Prostate gland (tissue), 2 donors: ENCODE data around the gene WDR35.

ENCODE experiments used
- POLR2A ChIP-seq: fragments of 450-650 bp; IDR thresholded peaks from one replicate; pipeline ENCODE4 v1.6.1; 2016; ENCODE audit warnings: antibody characterized with exemption, mild to moderate bottlenecking
- POLR2AphosphoS5 ChIP-seq: sonication (generic); formaldehyde crosslinking; IDR thresholded peaks from one replicate; pipeline ENCODE4 v1.6.1; 2017; ENCODE audit warnings: antibody characterized with exemption
- TF ChIP-seq, protein P1 (sequence below), 4 experiments: fragments of 200-600 bp in 2 of 4; fragments of 450-650 bp in 2 of 4; sonication (generic) in 2 of 4; IDR thresholded peaks; 1 replicate in 3 of 4; 2 replicates in 1 of 4; pipeline ENCODE4 v1.5.1; 2016 to 2019; ENCODE audit warnings: antibody characterized with exemption in 4 of 4, mild to moderate bottlenecking in 2 of 4, moderate library complexity in 2 of 4

DNA sequence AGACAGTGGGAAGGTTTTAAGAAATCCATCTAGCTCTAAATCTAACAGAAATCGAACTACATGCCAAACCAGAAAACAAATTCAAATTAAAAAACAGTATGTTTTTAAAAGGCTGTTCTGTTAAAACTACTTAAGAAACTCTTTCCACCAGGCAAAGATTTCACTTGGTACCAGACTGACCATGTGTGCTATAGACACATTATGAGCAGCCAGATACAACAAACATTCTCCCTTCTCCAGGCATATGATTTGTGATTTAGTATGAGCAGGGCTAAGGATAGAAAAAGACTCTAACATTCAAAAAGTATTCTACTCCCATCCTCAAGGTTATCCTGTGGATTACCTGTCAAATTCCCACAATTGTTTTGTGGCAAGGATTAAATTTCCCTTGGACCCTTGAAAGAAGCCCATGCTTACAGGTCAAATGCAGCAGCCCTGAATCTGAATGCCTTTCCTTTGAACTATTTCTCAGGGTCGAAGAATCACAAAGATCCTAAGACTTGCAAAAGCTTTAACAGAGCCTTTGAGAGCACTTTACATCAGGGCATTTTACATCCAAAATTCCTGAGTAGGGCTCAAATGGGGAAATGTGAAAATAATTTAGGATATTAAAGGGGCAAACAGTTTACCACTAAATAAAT lies 45.6 kb downstream of the WDR35 start:
- TF ChIP-seq, protein P1, sequence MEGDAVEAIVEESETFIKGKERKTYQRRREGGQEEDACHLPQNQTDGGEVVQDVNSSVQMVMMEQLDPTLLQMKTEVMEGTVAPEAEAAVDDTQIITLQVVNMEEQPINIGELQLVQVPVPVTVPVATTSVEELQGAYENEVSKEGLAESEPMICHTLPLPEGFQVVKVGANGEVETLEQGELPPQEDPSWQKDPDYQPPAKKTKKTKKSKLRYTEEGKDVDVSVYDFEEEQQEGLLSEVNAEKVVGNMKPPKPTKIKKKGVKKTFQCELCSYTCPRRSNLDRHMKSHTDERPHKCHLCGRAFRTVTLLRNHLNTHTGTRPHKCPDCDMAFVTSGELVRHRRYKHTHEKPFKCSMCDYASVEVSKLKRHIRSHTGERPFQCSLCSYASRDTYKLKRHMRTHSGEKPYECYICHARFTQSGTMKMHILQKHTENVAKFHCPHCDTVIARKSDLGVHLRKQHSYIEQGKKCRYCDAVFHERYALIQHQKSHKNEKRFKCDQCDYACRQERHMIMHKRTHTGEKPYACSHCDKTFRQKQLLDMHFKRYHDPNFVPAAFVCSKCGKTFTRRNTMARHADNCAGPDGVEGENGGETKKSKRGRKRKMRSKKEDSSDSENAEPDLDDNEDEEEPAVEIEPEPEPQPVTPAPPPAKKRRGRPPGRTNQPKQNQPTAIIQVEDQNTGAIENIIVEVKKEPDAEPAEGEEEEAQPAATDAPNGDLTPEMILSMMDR (IDR thresholded peaks at IDR 0.05), result no peak
- no peak for TF ChIP-seq POLR2A
- no peak for TF ChIP-seq POLR2AphosphoS5
